ENCODE measurements around the gene IPO11. TPM values are rescaled to one million over a fixed set of nuclear protein-coding genes. Genes with fewer than 3 reads are reported as not detected.
A peak's percentile ranks its signal among the peaks of the same experiment; 100 is the strongest.

The IPO11 gene
- total RNA-seq, 1 donor from 2014 or later, result 30.3 TPM

GRCh38 chr5:62536232-62536631 lies 123.7 kb downstream of the IPO11 start:
- Histone ChIP-seq H3K4me3 (no peak overlapping the region), H3K4me1 (no peaks in the 10 kb centered on the region), H3K27me3 (ENCODE audit: low read depth) (no peaks in the 10 kb centered on the region), H3K27ac (replicated peaks) (no peak overlapping the region), H3K36me3 (peaks cover 39% of the 10 kb centered on the region), H3K9me3 (replicated peaks) (no peaks in the 10 kb centered on the region)
- no peak for DNase-seq
- TF ChIP-seq CTCF (IDR thresholded peaks at IDR 0.05; ENCODE audit: borderline replicate concordance), result no peak
- intact Hi-C loops (cut with micrococcal nuclease), result no loop called here

- no peak for DNase-seq
- Histone ChIP-seq H3K36me3 (peaks cover 39% of the 10 kb centered on the region), H3K4me3 (no peak overlapping the region), H3K4me1 (no peaks in the 10 kb centered on the region), H3K27me3 (ENCODE audit: low read depth) (no peaks in the 10 kb centered on the region), H3K9me3 (replicated peaks) (no peaks in the 10 kb centered on the region), H3K27ac (replicated peaks) (no peak overlapping the region)
- no peak for TF ChIP-seq CTCF (IDR thresholded peaks at IDR 0.05; ENCODE audit: borderline replicate concordance)
- intact Hi-C loops (cut with micrococcal nuclease), result no loop called here
Measured at GRCh38 chr5:62536783-62537182, 124.2 kb downstream of the IPO11 start.

- Histone ChIP-seq H3K4me3 (no peak overlapping the region), H3K4me1 (no peaks in the 10 kb centered on the region), H3K27me3 (ENCODE audit: low read depth) (no peaks in the 10 kb centered on the region), H3K27ac (replicated peaks) (no peak overlapping the region), H3K9me3 (replicated peaks) (no peaks in the 10 kb centered on the region), H3K36me3 (peaks cover 31% of the 10 kb centered on the region)
- TF ChIP-seq CTCF (IDR thresholded peaks at IDR 0.05; ENCODE audit: borderline replicate concordance), result no peak
- DNase-seq, result no peak
- intact Hi-C loops (cut with micrococcal nuclease), result no loop called here
Measured at GRCh38 chr5:62538017-62538942, 125.7 kb downstream of the IPO11 start.

- H3K9me3 ChIP-seq (replicated peaks), result no peaks in the 10 kb centered on the region
Measured at GRCh38 chr5:62542720-62543119, 130.2 kb downstream of the IPO11 start.

GRCh38 chr5:62547945-62548630 lies 135.5 kb downstream of the IPO11 start:
- DNase-seq, result no peak
- Histone ChIP-seq H3K27ac (replicated peaks) (peak overlapping the region; percentile 14), H3K4me3 (no peak overlapping the region), H3K27me3 (ENCODE audit: low read depth) (no peaks in the 10 kb centered on the region), H3K36me3 (peaks cover 27% of the 10 kb centered on the region), H3K4me1 (no peaks in the 10 kb centered on the region), H3K9me3 (replicated peaks) (no peaks in the 10 kb centered on the region)
- intact Hi-C loops (cut with micrococcal nuclease), result no loop called here
- no peak for TF ChIP-seq CTCF (IDR thresholded peaks at IDR 0.05; ENCODE audit: borderline replicate concordance)

More at GRCh38 chr5:62542720-62543119, 130.2 kb downstream of the IPO11 start:
- Histone ChIP-seq H3K27ac (replicated peaks) (no peak overlapping the region), H3K4me1 (no peaks in the 10 kb centered on the region), H3K27me3 (ENCODE audit: low read depth) (no peaks in the 10 kb centered on the region), H3K36me3 (peaks cover 45% of the 10 kb centered on the region), H3K4me3 (no peak overlapping the region)
- intact Hi-C loops (cut with micrococcal nuclease), result no loop called here
- TF ChIP-seq CTCF (IDR thresholded peaks at IDR 0.05; ENCODE audit: borderline replicate concordance), result no peak
- DNase-seq, result no peak
